Right lung (tissue), 5 donors: ENCODE data around the gene TBX3. TPM values are rescaled to one million over a fixed set of nuclear protein-coding genes. Genes with fewer than 3 reads are reported as not detected.

Experiments used
- DNase-seq, 2 donors: peaks; one replicate each; pipeline ENCODE4 v3.0.0-alpha.2; 2013
- polyA plus RNA-seq, 5 donors: library from polyadenylated mRNA; unstranded; fragments of 120-200 nt; gene quantifications; one replicate each; pipeline versions ENCODE4 v1.2.1 to v1.2.3, GENCODE V29; 2013; ENCODE audit warnings: inconsistent platforms in 1 of 5, low replicate concordance in 1 of 5; ENCODE audit not compliant: insufficient read length in 5 of 5, insufficient read depth in 1 of 5

Gene TBX3
- polyA plus RNA-seq, 5 donors = 77.7 to 119 (median 99.3) TPM

GRCh38 chr12:114636723-114637480 is 47.1 kb downstream of the TBX3 start:
- no peak for DNase-seq

DNA sequence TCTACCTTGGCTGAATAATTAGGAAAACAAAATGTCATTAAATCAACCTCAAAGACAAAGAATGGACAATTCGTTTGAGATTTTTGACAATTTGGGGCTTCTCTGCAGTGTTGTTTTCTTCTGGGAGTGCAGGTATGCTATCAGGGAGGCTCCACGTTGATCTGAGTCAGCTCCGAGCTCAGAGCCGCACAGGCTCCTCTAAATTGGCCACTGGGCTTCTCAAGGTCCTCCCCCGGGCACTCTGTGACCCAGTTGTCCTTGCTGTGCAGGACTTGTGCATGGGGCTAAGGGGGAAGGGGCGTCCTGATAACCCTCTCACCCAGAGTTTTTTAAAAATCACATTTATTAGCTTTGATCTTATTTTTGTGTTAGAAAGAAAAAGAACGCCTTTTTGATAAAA is 52.7 kb downstream of the TBX3 start:
- DNase-seq = no peak

GRCh38 chr12:114628199-114628598 is 55.8 kb downstream of the TBX3 start:
- DNase-seq = no peak

DNA sequence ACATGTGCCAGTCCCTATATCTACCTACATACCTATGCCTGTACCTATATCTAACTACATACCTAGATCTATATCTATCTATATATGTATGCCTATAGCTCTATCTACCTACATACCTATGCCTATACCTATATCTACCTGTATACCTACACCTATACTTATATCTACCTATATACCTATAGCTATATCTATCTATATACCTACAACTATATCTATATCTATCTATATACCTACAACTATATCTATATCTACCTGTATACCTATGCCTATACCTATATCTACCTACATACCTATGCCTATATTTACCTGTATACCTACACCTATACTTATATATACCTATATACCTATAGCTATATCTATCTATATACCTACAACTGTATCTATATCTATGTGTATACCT is 56.6 kb downstream of the TBX3 start:
- DNase-seq = no peak

DNA sequence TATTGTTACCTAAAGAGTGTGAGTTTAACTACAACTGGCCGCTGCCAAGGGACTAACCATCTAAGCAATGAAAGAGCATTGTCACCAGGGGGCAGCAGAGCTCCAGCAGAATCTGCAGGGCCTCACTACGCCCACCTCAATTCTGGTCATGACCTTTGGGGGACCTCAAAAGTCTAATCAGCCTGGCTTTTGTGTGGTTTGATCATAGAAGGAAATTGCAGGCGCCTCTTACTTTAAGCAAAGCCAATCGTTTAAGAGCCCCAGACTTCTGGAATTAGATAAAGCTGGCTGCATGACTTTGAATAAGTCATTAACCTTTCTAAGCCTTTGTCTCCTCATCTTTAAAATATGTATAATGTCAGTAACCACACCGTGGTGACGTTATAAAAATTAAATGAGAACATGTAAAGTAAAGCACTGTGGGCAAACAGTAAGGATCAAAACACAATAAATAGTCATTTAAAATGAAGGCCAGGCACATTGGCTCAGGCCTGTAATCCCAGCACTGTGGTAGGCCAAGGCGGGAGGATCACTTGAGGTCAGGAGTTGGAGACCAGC is 58.6 kb downstream of the TBX3 start:
- DNase-seq = peak in 1 of 2 donors; percentile 15

- no peak for DNase-seq
Measured at GRCh38 chr12:114623737-114624136, 60.2 kb downstream of the TBX3 start.
